HG02798 (cell line): Measurements from ENCODE around the gene ENTPD1.
"Not testable (repeated sequence)": the region's sequence is repeated elsewhere in the genome, so short reads cannot be mapped to it uniquely, and the experiment has no call there.

Source experiments
- ATAC-seq: cut with Tn5 transposase; IDR thresholded peaks from one replicate; pipeline ENCODE4 v1.9.1; 2021; ENCODE audit warnings: mild to moderate bottlenecking; ENCODE audit not compliant: unreplicated experiment, poor library complexity

The ENTPD1 gene

DNA sequence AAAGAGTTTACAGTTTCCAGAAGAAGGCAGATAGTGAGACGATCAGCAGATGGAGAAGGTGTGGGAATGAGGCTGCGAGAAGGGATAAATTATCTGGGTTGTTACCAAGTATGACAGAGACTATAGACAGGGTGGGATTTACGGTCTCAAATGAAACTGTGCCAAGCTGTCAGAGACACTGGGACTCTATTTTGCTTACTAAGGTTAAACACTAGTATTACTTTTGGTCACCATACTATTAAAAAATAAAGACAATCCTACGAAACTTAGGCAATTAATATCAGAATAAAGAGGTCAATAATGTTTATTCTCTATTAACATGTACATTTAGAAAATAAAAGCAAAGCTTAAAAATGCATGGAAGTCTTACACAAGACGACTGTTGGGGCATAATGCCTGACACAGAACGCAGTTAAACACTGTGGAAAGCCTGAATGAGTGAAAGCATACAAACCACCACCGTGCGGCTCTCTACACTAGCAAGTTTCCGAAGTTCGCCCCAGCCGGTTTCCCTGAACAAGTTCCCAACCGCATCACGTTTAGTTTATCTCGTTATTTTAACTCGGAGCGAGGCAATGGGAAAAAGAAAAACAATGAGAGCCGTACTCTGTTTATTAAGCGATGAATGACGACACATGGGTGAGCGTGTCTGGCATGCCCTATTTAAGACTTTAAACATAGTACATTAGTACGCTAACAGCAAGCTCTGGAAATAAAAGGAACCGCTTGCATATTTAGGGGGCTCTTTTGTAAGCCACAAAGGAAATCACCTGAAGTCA lies 150.9 kb downstream of the ENTPD1 start:
- ATAC-seq: peak; percentile 29

DNA sequence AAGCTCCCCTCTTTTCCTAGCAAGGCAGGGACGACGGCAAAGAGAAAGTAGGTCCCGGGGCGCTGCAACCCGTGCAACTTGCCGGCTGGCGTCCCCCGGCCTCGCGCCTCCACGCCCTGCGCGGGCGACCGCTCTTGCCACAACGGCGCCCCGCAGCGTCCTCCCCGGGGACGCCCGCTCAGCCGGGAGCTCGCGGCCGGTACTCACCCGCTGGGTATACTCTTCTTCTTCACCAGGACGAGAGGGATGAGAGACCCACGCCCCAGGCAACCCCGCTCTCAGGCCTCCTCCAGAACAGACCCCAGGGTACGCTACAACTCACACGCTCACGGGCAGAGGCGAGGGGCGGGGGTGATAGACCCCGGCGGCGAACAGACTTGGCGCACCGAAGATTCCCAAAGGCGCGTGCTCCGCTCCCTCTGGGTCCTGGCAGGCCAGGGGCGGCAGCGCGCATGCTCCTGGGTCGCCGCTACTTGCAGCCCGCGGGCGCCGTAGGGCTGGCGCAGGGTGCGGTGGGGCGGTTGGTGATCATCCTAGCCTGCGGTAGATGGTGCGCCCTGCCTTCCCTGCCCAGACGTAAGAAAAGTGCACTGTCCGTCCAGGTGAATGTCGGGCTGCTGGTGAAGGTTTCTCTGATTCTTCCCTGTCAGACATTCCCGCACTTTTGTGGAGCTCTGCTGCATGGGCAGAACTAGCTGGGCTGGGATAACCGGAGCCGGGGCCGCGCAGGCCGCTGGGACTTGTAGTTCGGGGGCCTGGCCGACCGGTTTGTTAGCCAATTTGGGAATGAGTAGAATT lies 151.7 kb downstream of the ENTPD1 start, which contains the start of gene CC2D2B:
Gene CC2D2B, plus strand, starts transcription at position 520 of the 798 bp plus-strand sequence. CDS start 3,349 bp downstream, outside the sequence.
- ATAC-seq: peak; percentile 94

DNA sequence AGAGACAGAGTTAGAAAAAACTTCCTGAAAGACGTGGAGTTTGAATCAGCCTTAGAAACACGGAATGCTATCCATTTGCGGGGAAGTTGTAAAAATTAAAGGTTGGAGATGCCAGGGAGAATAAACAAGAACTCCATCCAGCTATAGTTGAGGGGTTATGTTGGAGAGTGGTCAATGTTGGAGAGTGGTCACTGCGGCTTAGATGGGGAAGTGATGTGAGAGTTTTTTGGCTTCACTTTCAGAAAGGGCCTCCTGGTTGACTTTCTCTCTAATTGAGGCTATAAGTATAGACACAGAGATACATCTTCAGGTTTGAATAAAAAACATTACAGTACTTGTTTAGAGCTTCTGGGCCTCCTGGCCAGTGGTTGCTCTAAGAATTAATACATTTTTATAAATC lies 152.5 kb downstream of the ENTPD1 start:
- no peak for ATAC-seq

DNA sequence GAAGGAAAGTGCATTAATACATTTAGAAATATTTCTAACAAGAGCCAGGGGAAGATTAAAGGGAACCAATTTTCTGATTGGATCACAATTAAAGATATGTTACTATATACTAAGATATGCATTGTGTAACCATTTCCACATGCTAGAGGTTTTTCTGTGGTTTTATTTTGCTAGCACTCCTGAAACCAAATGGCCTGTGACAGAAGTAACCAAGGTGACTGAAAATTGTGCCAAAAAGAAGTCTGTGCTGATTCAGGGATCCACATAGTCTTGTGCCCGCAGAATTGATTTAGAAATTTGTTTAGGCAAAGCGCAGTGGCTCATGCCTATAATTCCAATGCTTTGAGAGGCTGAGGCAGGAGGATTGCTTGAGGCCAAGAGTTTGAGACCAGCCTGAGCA lies 153.6 kb downstream of the ENTPD1 start:
- no peak for ATAC-seq

DNA sequence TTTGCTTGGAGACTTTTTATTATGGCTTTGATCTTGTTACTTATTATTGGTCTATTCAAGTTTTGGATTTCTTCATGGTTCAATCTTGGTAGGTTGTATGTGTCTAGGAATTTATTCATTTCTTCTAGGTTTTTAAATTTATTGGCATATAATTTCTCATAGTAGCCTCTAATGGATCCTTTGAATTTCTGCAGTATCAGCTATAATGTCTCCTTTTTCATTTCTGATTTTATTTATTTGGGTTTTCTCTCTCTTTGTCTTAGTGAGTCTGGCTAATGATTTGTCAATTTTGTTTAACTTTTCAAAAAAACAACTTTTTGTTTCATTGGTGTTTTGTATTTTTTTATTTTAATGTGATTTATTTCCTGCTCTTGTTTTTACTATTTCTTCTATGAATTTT lies 160.1 kb downstream of the ENTPD1 start:
- ATAC-seq: not testable (repeated sequence)
